HepG2 (cell line): ENCODE measurements around the gene BEND3. TPM values are rescaled to one million over a fixed set of nuclear protein-coding genes. Genes with fewer than 3 reads are reported as not detected.

Experiments
- ATAC-seq: fragments of 200-7000 bp; cut with Tn5 transposase; 3 replicates; pipeline ENCODE4 v1.9.1; 2020; ENCODE audit warnings: mild to moderate bottlenecking, moderate library complexity
- BruUV-seq: library from RNA; stranded (reverse); fragments of 400-500 nt; replicated peaks from 2 replicates; lab custom pipeline; 2021; lab: Mats Ljungman, UMichigan
- CTCF ChIA-PET: fragments of 300-600 bp; formaldehyde crosslinking; extraction: SDS; loops from one replicate; lab custom pipeline; 2021; ENCODE audit warnings: low total read pairs, inconsistent platforms, low intra/inter-chr PET ratio; lab: Yijun Ruan, JAX
- POLR2A ChIA-PET: fragments of 350-600 bp; sonication (Branson Sonifier 250); formaldehyde crosslinking; loops from one replicate; lab custom pipeline; 2020; ENCODE audit warnings: antibody characterized with exemption, inconsistent platforms; lab: Yijun Ruan, JAX
- DNase-seq: peaks from one replicate; pipeline ENCODE4 v3.0.0-alpha.2; 2015; ENCODE audit warnings: low spot score
- FAIRE-seq: peaks from 3 replicates; lab custom pipeline; 2011; peaks lifted over from hg19 to GRCh38; lab: Jason Lieb, UNC
- H2AFZ ChIP-seq: one replicate; pipeline ENCODE4 v1.6.1; 2011; ENCODE audit warnings: low read length, inconsistent platforms
- H3K27ac ChIP-seq: fragments of 300-600 bp; 3 replicates; pipeline ENCODE4 v1.8.0; 2011; ENCODE audit warnings: mixed run types, mild to moderate bottlenecking, mixed read lengths, low read length, inconsistent platforms; ENCODE audit not compliant: insufficient read depth; ENCODE audit errors: extremely low read length
- H3K27me3 ChIP-seq, 2 experiments: fragments of 200-600 bp in 1 of 2; 2 replicates in 1 of 2; 3 replicates in 1 of 2; pipeline versions ENCODE4 v1.6.0 to v1.8.0; 2011; ENCODE audit warnings: low read length in 2 of 2, mild to moderate bottlenecking in 2 of 2, moderate library complexity in 2 of 2, inconsistent platforms in 1 of 2; ENCODE audit not compliant: insufficient read depth in 2 of 2, control insufficient read depth in 1 of 2
- H3K36me3 ChIP-seq, 2 experiments: fragments of 200-600 bp in 1 of 2; replicated peaks in 1 of 2; 2 replicates in 1 of 2; 3 replicates in 1 of 2; pipeline versions ENCODE4 v1.5.1 to v1.8.0; 2011; ENCODE audit warnings: low read length in 2 of 2, inconsistent platforms in 1 of 2; ENCODE audit not compliant: insufficient read depth in 2 of 2, control insufficient read depth in 1 of 2
- H3K4me1 ChIP-seq: 2 replicates; pipeline ENCODE4 v1.5.1; 2012; ENCODE audit warnings: low read length, inconsistent platforms; ENCODE audit not compliant: insufficient read depth
- H3K4me2 ChIP-seq: 2 replicates; pipeline ENCODE4 v1.6.0; 2011; ENCODE audit warnings: low read depth, low read length, inconsistent platforms
- H3K4me3 ChIP-seq, 3 experiments: fragments of 200-600 bp in 1 of 3; sonication (generic), shearing (Covaris generic) in 1 of 3; replicated peaks in 1 of 3; 2 replicates each; pipeline ENCODE4 v1.5.1; 2011 to 2016; ENCODE audit warnings: low read length in 3 of 3, inconsistent platforms in 2 of 3, low read depth in 2 of 3, mild to moderate bottlenecking in 2 of 3, control low read depth in 1 of 3, mixed read lengths in 1 of 3; ENCODE audit not compliant: insufficient read depth in 1 of 3
- H3K79me2 ChIP-seq: one replicate; pipeline ENCODE4 v1.6.1; 2011; ENCODE audit warnings: low read length, inconsistent platforms; ENCODE audit not compliant: insufficient read depth
- H3K9ac ChIP-seq: 2 replicates; pipeline ENCODE4 v1.6.0; 2011; ENCODE audit warnings: mild to moderate bottlenecking, low read depth, low read length, inconsistent platforms; ENCODE audit not compliant: insufficient read depth
- H3K9me3 ChIP-seq: 2 replicates; pipeline ENCODE4 v1.5.1; 2012; ENCODE audit warnings: mild to moderate bottlenecking, low read length
- H4K20me1 ChIP-seq: 2 replicates; pipeline ENCODE4 v1.6.0; 2011; ENCODE audit warnings: inconsistent platforms, mild to moderate bottlenecking, low read length, moderate library complexity; ENCODE audit not compliant: insufficient read depth
- ATRX ChIP-seq: sonication (generic); formaldehyde crosslinking; IDR thresholded peaks from 2 replicates; pipeline ENCODE4 v1.4.0; 2020; ENCODE audit warnings: missing genetic modification reagents, borderline replicate concordance
- EP300 ChIP-seq, 3 experiments: sonication (generic) in 1 of 3; formaldehyde crosslinking in 1 of 3; IDR thresholded peaks; 2 replicates each; pipeline versions ENCODE4 v1.5.1 to v1.6.1; 2011 to 2020; ENCODE audit warnings: low read depth in 2 of 3, low read length in 2 of 3, borderline replicate concordance in 1 of 3, improper control_type of control experiment in 1 of 3, mild to moderate bottlenecking in 1 of 3, missing genetic modification reagents in 1 of 3, moderate library complexity in 1 of 3
- FOXP4 ChIP-seq: sonication (generic); formaldehyde crosslinking; IDR thresholded peaks from 2 replicates; pipeline ENCODE4 v1.4.0; 2020; ENCODE audit warnings: missing genetic modification reagents
- HIVEP1 ChIP-seq: sonication (generic); formaldehyde crosslinking; IDR thresholded peaks from 2 replicates; pipeline ENCODE4 v1.4.0; 2020; ENCODE audit warnings: mild to moderate bottlenecking, missing genetic modification reagents
- MAF1 ChIP-seq: sonication (generic); formaldehyde crosslinking; IDR thresholded peaks from 2 replicates; pipeline ENCODE4 v1.5.0; 2020; ENCODE audit warnings: missing genetic modification reagents, borderline replicate concordance
- SP5 ChIP-seq: IDR thresholded peaks from 2 replicates; pipeline ENCODE4 v1.6.1; 2016; ENCODE audit warnings: low read depth, borderline replicate concordance
- SUZ12 ChIP-seq: fragments of 150-350 bp; IDR thresholded peaks from 2 replicates; pipeline ENCODE4 v1.6.1; 2014; ENCODE audit warnings: low read depth, low read length
- TRIM22 ChIP-seq: fragments of 450-650 bp; IDR thresholded peaks from 2 replicates; pipeline ENCODE4 v1.6.1; 2017
- TSC22D2 ChIP-seq: sonication (generic); formaldehyde crosslinking; IDR thresholded peaks from 2 replicates; pipeline ENCODE4 v1.5.1; 2020; ENCODE audit warnings: missing genetic modification reagents, mild to moderate bottlenecking, borderline replicate concordance
- ZEB1 ChIP-seq: IDR thresholded peaks from 2 replicates; pipeline ENCODE4 v1.6.1; 2012; ENCODE audit warnings: mild to moderate bottlenecking, low read depth, inconsistent platforms; ENCODE audit not compliant: insufficient replicate concordance
- ZNF17 ChIP-seq: sonication (generic); formaldehyde crosslinking; IDR thresholded peaks from 2 replicates; pipeline ENCODE4 v1.5.0; 2020; ENCODE audit warnings: mild to moderate bottlenecking, missing genetic modification reagents
- ZNF7 ChIP-seq: IDR thresholded peaks from 2 replicates; pipeline ENCODE4 v1.6.1; 2016; ENCODE audit warnings: missing biosample characterization, missing genetic modification reagents
- ZNF709 ChIP-seq: sonication (generic); formaldehyde crosslinking; IDR thresholded peaks from 2 replicates; pipeline ENCODE4 v1.5.0; 2020; ENCODE audit warnings: mild to moderate bottlenecking, missing genetic modification reagents
- ZNF775 ChIP-seq: sonication (generic); formaldehyde crosslinking; IDR thresholded peaks from 2 replicates; pipeline ENCODE4 v1.4.0; 2020; ENCODE audit warnings: missing genetic modification reagents, mild to moderate bottlenecking, moderate library complexity, borderline replicate concordance
- ZSCAN9 ChIP-seq: IDR thresholded peaks from 2 replicates; pipeline ENCODE4 v1.6.1; 2016; ENCODE audit warnings: borderline replicate concordance
- WGBS: methylation state at CpG from one replicate; pipeline ENCODE4 v1.1.6; 2017; ENCODE audit warnings: low lambda C conversion rate; 5-methylcytosine and 5-hydroxymethylcytosine counted together
- in situ Hi-C: cut with HindIII; loops from 2 replicates; pipeline ENCODE4 v1.10.0; 2017; ENCODE audit warnings: low pct_unique_long_range_greater_than_20kb; ENCODE audit not compliant: extremely low pct_ligation_motif_present
- intact Hi-C: fragments of 100-400 bp; cut with micrococcal nuclease; formaldehyde crosslinking; loops from one replicate; pipeline ENCODE4 v1.10.0; 2022; ENCODE audit not compliant: unreplicated experiment
- polyA plus RNA-seq, 8 experiments: library from polyadenylated mRNA; depleted of rRNA in 3 of 8; stranded (reverse) in 7 of 8; unstranded in 1 of 8; fragments of >200 nt; fragmentation: Illumina TruSeq in 4 of 8; extraction: Trizol in 4 of 8; gene quantifications; 2 replicates each; pipeline versions ENCODE4 v1.2.1 to v1.2.3, GENCODE V29; 2011 to 2016; ENCODE audit warnings: low read depth in 4 of 8, missing spikeins in 1 of 8, mixed read lengths in 1 of 8; ENCODE audit not compliant: insufficient read depth in 1 of 8
- total RNA-seq, 5 experiments: library from RNA; depleted of rRNA; stranded (reverse); fragments of >200 nt; fragmentation: Illumina TruSeq; extraction: Trizol; gene quantifications; 2 replicates each; pipeline ENCODE4 v1.2.3, GENCODE V29; 2016; ENCODE audit warnings: low read depth in 1 of 5

BEND3 gene
- total and polyA plus RNA-seq, 2 of the 13 experiments (the other 11 are each of a cell fraction or from before 2014, with no cell fraction given) = 1.4 to 5.8 TPM

- no peaks in the 10 kb centered on the region for H4K20me1 ChIP-seq
- no peak for ATAC-seq
- intact Hi-C loops = no loop called here
- DNase-seq = no peak
- no peak for FAIRE-seq
- no TSS peak for BruUV-seq
- H3K9me3 ChIP-seq = no peaks in the 10 kb centered on the region
- H3K4me1 ChIP-seq = peaks cover 34% of the 10 kb centered on the region
- in situ Hi-C loops = no loop called here
- H3K79me2 ChIP-seq = peaks cover 4% of the 10 kb centered on the region
- POLR2A ChIA-PET = no interaction called here
- H3K9ac ChIP-seq = no peak overlapping the region
- WGBS = 97% methylated on average over 2 of the region's 2 CpGs
- no peaks in the 10 kb centered on the region for H3K36me3 ChIP-seq
- CTCF ChIA-PET = no interaction called here
- H3K4me2 ChIP-seq = no peak overlapping the region
- H3K27me3 ChIP-seq = no peaks in the 10 kb centered on the region
- no peak overlapping the region for H3K27ac ChIP-seq
- H3K4me3 ChIP-seq = no peak overlapping the region
- TF ChIP-seq ZSCAN9 (CRISPR knock-in tag) = no peak
- no peak for TF ChIP-seq ZNF17 (CRISPR knock-in tag)
- no peak for TF ChIP-seq MAF1 (CRISPR knock-in tag)
- TF ChIP-seq ZEB1 = no peak
- TF ChIP-seq TRIM22 = no peak
- no peak for TF ChIP-seq ZNF775 (CRISPR knock-in tag)
- no peak for TF ChIP-seq ZNF7 (CRISPR knock-in tag)
- TF ChIP-seq SP5 (CRISPR knock-in tag) = no peak
- no peak for TF ChIP-seq TSC22D2 (CRISPR knock-in tag)
- no peak for TF ChIP-seq SUZ12
- no peak for TF ChIP-seq EP300 (IDR thresholded peaks at IDR 0.05; ENCODE audit: low read depth in 2 of 2, low read length in 2 of 2)
- no peak for TF ChIP-seq EP300 (CRISPR knock-in tag; IDR thresholded peaks at IDR 0.05; ENCODE audit: borderline replicate concordance)
- TF ChIP-seq HIVEP1 (CRISPR knock-in tag) = no peak
- no peak for TF ChIP-seq ZNF709 (CRISPR knock-in tag)
- TF ChIP-seq ATRX = no peak
- no peak for TF ChIP-seq FOXP4 (CRISPR knock-in tag)
- H2AFZ ChIP-seq = no peak overlapping the region
Observed at GRCh38 chr6:107032051-107032450, 83.3 kb downstream of the BEND3 start.
